CD4-positive, alpha-beta T cell (primary cell): ENCODE measurements around the gene CZIB. TPM values are rescaled to one million over a fixed set of nuclear protein-coding genes. Genes with fewer than 3 reads are reported as not detected.

Experiments used
- ATAC-seq: fragments of 200-7000 bp; cut with Tn5 transposase; one replicate; pipeline ENCODE4 v1.10.0; 2022; ENCODE audit warnings: mild to moderate bottlenecking; ENCODE audit not compliant: poor library complexity
- CTCF ChIA-PET: fragments of 350-600 bp; sonication (Branson Sonifier 250); formaldehyde crosslinking; loops from one replicate; lab custom pipeline; 2021; ENCODE audit warnings: antibody characterized with exemption, inconsistent platforms; lab: Charles Lee
- POLR2A ChIA-PET: fragments of 350-600 bp; sonication (Branson Sonifier 250); formaldehyde crosslinking; loops from one replicate; lab custom pipeline; 2021; ENCODE audit warnings: antibody characterized with exemption, inconsistent platforms; lab: Charles Lee
- DNase-seq, 14 experiments: peaks; one replicate each; pipeline ENCODE4 v3.0.0-alpha.2; 2013 to 2020; ENCODE audit warnings: mixed read lengths in 2 of 14
- H3K27ac ChIP-seq, 2 donors: one replicate each; pipeline versions ENCODE4 v1.5.1 to v1.7.0; 2013; ENCODE audit warnings: low read length in 2 of 2, low read depth in 1 of 2, mild to moderate bottlenecking in 1 of 2
- H3K27me3 ChIP-seq, 2 experiments: 1 replicate in 1 of 2; 2 replicates in 1 of 2; pipeline versions ENCODE4 v1.6.1 to v1.7.0; 2013; ENCODE audit warnings: low read length in 2 of 2, control low read depth in 1 of 2, mild to moderate bottlenecking in 1 of 2, moderate library complexity in 1 of 2; ENCODE audit not compliant: insufficient read depth in 2 of 2, control insufficient read depth in 1 of 2
- H3K36me3 ChIP-seq: one replicate; pipeline ENCODE4 v1.6.1; 2013; ENCODE audit warnings: low read length, control low read depth; ENCODE audit not compliant: insufficient read depth
- H3K4me1 ChIP-seq: one replicate; pipeline ENCODE4 v1.6.1; 2013; ENCODE audit warnings: low read length, control low read depth; ENCODE audit not compliant: insufficient read depth
- H3K4me3 ChIP-seq: one replicate; pipeline ENCODE4 v1.5.1; 2013; ENCODE audit warnings: mild to moderate bottlenecking, low read length, moderate library complexity
- H3K9me3 ChIP-seq, 2 experiments: 1 replicate in 1 of 2; 2 replicates in 1 of 2; pipeline versions ENCODE4 v1.6.1 to v1.7.0; 2013; ENCODE audit warnings: low read length in 2 of 2, mild to moderate bottlenecking in 2 of 2, control low read depth in 1 of 2, moderate library complexity in 1 of 2; ENCODE audit not compliant: control insufficient read depth in 1 of 2, insufficient read depth in 1 of 2
- H3K27ac Mint-ChIP-seq: one replicate; pipeline ENCODE4 v1.8.0; 2020; ENCODE audit warnings: mixed read lengths
- H3K27me3 Mint-ChIP-seq: one replicate; pipeline ENCODE4 v1.8.0; 2021; ENCODE audit warnings: mixed read lengths
- H3K36me3 Mint-ChIP-seq: one replicate; pipeline ENCODE4 v1.8.0; 2021; ENCODE audit warnings: low read depth, mixed read lengths
- H3K4me1 Mint-ChIP-seq: one replicate; pipeline ENCODE4 v1.8.0; 2021; ENCODE audit warnings: low read depth, mixed read lengths
- H3K4me3 Mint-ChIP-seq: one replicate; pipeline ENCODE4 v1.8.0; 2020; ENCODE audit warnings: mild to moderate bottlenecking, mixed read lengths
- H3K9me3 Mint-ChIP-seq: one replicate; pipeline ENCODE4 v1.8.0; 2020; ENCODE audit warnings: mixed read lengths
- intact Hi-C, 2 experiments: fragments of 100-400 bp; cut with DNase I in 1 of 2; cut with micrococcal nuclease in 1 of 2; formaldehyde crosslinking; loops; one replicate each; pipeline versions ENCODE4 v1.15.1 to v1.9.0; 2023 to 2025; cut with DNase I, micrococcal nuclease
- total RNA-seq, 174 experiments: library from RNA in 2 of 174; stranded (reverse) in 2 of 174; gene quantifications; one replicate each; pipeline ENCODE4 v1.2.3 and lab custom pipeline; 2021 to 2026
- TF ChIP-seq, protein P1 (sequence below): fragments of 200-600 bp; IDR thresholded peaks from one replicate; pipeline ENCODE4 v1.8.0; 2022; ENCODE audit warnings: antibody characterized with exemption, mild to moderate bottlenecking

Gene CZIB
- total RNA-seq, 2 experiments from 2014 or later, result 28.8 to 28.9 TPM

DNA sequence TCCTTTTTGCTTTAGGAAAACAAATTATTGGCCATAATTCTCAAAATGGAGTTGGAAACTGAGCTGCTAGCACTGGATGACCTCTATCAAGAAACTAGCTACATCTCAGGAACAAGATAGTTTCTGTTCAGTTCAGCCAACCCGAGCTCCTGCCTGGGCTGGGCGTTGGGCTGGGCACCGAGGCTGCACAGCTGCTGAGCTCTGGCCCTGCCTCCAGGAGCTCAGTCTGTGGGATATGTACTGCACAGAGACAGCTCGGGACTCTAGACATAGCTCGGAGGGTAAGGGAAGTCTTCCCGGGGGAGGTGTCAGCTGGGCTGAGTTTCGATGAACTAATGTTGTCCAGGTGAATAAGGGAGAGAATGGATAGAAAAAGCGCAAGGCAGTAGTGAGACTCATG lies 53.5 kb downstream of the CZIB start:
- ChIA-PET CTCF (no interaction called here), POLR2A (no interaction called here)
- no peak overlapping the region for H3K4me3 Mint-ChIP-seq
- no peaks in the 10 kb centered on the region for H3K4me1 Mint-ChIP-seq
- no peak overlapping the region for H3K27ac Mint-ChIP-seq
- H3K9me3 Mint-ChIP-seq, result no peaks in the 10 kb centered on the region
- intact Hi-C loops, result no loop called here
- ATAC-seq (no peak), DNase-seq (no peak)
- H3K27me3 ChIP-seq, result no peaks in the 10 kb centered on the region
- no peaks in the 10 kb centered on the region for H3K36me3 ChIP-seq
- no peaks in the 10 kb centered on the region for H3K9me3 ChIP-seq
- H3K4me3 ChIP-seq, result no peak overlapping the region
- TF ChIP-seq, protein P1, sequence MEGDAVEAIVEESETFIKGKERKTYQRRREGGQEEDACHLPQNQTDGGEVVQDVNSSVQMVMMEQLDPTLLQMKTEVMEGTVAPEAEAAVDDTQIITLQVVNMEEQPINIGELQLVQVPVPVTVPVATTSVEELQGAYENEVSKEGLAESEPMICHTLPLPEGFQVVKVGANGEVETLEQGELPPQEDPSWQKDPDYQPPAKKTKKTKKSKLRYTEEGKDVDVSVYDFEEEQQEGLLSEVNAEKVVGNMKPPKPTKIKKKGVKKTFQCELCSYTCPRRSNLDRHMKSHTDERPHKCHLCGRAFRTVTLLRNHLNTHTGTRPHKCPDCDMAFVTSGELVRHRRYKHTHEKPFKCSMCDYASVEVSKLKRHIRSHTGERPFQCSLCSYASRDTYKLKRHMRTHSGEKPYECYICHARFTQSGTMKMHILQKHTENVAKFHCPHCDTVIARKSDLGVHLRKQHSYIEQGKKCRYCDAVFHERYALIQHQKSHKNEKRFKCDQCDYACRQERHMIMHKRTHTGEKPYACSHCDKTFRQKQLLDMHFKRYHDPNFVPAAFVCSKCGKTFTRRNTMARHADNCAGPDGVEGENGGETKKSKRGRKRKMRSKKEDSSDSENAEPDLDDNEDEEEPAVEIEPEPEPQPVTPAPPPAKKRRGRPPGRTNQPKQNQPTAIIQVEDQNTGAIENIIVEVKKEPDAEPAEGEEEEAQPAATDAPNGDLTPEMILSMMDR, result no peak
- H3K4me1 ChIP-seq, result no peaks in the 10 kb centered on the region
- no peaks in the 10 kb centered on the region for H3K36me3 Mint-ChIP-seq
- H3K27ac ChIP-seq, result no peak overlapping the region
- H3K27me3 Mint-ChIP-seq, result peaks cover 19% of the 10 kb centered on the region

DNA sequence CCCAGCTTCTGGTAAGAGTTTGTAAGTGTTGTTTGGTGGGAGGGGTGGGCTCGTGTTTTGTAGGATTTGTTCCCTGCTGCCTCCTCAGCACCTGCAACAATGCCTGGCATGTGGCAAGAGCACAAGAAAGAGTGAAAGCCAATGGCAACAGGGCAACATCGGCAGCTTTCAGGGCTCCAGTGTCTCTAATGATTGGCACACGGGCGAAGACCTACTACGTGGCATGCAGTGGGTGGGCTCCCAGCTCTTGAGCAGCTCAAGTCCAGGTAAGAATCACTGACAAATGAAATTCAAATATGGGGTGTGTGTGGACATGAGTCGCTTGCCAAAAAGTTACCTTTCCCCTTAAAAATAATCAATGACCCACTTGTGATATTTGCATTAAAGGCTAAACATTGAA lies 54.1 kb downstream of the CZIB start:
- Histone ChIP-seq H3K27me3 (no peaks in the 10 kb centered on the region), H3K4me3 (no peak overlapping the region), H3K9me3 (no peaks in the 10 kb centered on the region), H3K4me1 (no peaks in the 10 kb centered on the region), H3K27ac (no peak overlapping the region), H3K36me3 (no peaks in the 10 kb centered on the region)
- Mint-ChIP-seq H3K27ac (no peak overlapping the region), H3K4me1 (no peaks in the 10 kb centered on the region), H3K36me3 (no peaks in the 10 kb centered on the region), H3K27me3 (peaks cover 19% of the 10 kb centered on the region), H3K9me3 (no peaks in the 10 kb centered on the region), H3K4me3 (no peak overlapping the region)
- TF ChIP-seq, protein P1, result no peak
- CTCF ChIA-PET, result no interaction called here
- POLR2A ChIA-PET, result no interaction called here
- no peak for DNase-seq
- no peak for ATAC-seq
- intact Hi-C loops, result no loop called here

DNA sequence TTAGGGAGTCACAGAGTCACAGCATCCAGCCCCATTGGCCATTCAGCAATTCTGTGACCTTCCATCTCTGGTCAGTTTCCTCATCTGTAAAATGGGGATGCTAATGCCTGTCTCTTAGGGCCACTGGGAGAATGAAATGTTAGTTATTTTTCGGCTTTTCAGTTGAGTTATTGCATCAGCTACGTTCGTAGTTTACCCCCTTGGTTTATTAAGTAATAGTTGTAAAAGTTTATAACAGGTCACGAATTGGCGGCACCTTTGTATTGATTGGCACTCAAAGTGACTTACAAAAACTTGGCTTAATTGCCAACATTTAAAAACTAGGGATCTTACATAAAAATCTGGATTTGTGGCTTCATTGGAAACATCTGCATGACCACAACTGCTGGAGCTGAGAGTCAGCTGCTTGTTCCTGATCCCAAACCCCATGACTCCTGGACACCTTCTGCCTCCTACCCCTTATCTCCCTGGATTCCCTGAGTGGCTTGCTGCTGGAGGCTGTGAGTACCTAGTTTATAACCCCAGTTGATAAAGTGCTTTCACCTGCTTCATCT lies 54.9 kb downstream of the CZIB start:
- Histone ChIP-seq H3K36me3 (no peaks in the 10 kb centered on the region), H3K27ac (no peak overlapping the region), H3K27me3 (no peaks in the 10 kb centered on the region), H3K4me1 (no peaks in the 10 kb centered on the region), H3K9me3 (no peaks in the 10 kb centered on the region), H3K4me3 (no peak overlapping the region)
- no peak overlapping the region for H3K27ac Mint-ChIP-seq
- DNase-seq (no peak), ATAC-seq (no peak)
- H3K27me3 Mint-ChIP-seq, result peaks cover 19% of the 10 kb centered on the region
- intact Hi-C loops, result no loop called here
- TF ChIP-seq, protein P1, result no peak
- no peaks in the 10 kb centered on the region for H3K4me1 Mint-ChIP-seq
- no peak overlapping the region for H3K4me3 Mint-ChIP-seq
- no peaks in the 10 kb centered on the region for H3K36me3 Mint-ChIP-seq
- ChIA-PET POLR2A (no interaction called here), CTCF (no interaction called here)
- no peaks in the 10 kb centered on the region for H3K9me3 Mint-ChIP-seq

Other genes starting within 250 kb of the CZIB start
- gene PODN, start 158.4 kb downstream of the CZIB start, total RNA-seq, result not detected
- gene SLC1A7, start 78.0 kb downstream of the CZIB start, total RNA-seq, result not detected
- gene CPT2, start 23.8 kb downstream of the CZIB start, total RNA-seq, result 10 to 100 TPM; 10.6 to 12.0 TPM
- 10 to 100 TPM; 59.1 to 65.2 TPM for gene MAGOH, start 17.9 kb upstream of the CZIB start, total RNA-seq
- gene LRP8, start 107.4 kb upstream of the CZIB start, total RNA-seq, result 10 to 100 TPM in 1 of 2 experiments, 1 to 10 TPM in 1; 8.1 to 11.5 TPM
- not detected for gene DMRTB1, start 238.8 kb upstream of the CZIB start, total RNA-seq